Mucosa of gallbladder (tissue), 1 donor: ENCODE results near the gene KIF5C. TPM values are rescaled to one million over a fixed set of nuclear protein-coding genes. Genes with fewer than 3 reads are reported as not detected.

Experiments
- DNase-seq: peaks from one replicate; pipeline ENCODE4 v3.0.0-alpha.2; 2020; ENCODE audit warnings: low spot score
- total RNA-seq: library from RNA; stranded (reverse); gene quantifications from one replicate; pipeline ENCODE4 v1.2.1, GENCODE V29; 2021
- donor health status: DM: no; HTN: no; CAD: no.

Gene KIF5C
- total RNA-seq, 1 donor from 2014 or later: 3.5 TPM

DNA sequence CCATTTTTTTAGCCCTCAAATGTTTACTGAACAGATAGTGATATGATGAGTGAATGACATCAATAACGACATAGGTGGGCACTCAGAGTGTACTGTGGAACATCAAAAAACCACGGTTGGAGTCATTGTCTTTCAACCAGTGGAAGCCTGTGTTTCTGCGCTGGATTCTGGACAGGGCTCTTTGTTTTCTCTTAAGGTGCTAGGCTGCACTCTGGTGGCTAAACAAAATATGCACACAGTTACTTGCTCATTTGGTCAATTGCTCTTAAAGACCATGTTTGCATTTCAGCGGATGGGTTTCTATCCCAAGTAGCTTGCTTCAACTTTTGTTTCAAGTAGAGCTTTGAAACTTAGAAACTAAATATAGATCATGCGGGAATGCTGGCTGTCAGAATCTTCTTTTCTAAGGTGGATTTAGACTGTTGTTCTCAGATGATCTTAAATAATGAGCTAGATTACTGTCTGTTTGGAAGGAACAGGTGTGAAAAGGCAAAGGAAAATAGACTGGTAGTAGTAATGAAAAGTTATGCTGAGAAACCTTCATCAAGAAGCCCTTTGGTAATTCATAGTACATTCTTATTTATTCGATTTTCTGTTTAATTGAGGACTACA, 115.0 kb downstream of the KIF5C start:
- peak; percentile 72 for DNase-seq

DNA sequence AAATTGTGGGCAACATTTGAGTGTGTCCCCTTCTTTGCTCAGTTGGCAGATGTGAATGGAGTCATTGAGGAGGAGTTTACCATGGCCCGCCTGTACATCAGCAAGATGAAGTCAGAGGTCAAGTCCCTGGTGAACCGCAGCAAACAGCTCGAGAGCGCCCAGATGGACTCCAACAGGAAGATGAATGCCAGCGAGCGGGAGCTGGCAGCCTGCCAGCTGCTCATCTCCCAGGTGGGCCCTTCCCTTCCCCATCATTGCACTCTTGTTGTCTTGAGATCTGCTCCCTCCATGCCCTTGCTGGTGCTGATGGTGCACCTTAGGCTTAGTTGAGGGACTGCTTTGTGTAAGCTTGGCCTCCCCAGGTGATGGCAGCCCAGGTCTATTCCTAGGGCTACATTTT, 115.9 kb downstream of the KIF5C start:
- DNase-seq: no peak

DNA sequence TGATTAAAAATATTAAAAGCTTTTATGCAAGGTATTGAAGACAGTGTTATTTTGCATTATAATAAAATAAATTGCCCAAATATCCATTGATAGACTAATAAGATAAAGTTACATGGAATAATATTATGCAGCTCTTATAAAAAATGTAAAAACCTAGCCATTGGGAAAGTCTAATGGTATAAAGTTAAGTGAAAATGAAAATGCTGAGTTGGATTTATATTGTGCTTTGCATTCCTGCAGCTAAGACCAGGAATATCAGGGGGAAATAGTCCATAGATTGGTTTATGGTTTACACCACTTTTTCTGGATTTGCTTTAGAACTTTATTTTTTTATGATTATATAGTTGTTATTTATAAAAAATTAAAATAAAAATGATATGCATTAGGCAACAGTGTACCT, 117.4 kb downstream of the KIF5C start:
- no peak for DNase-seq

DNA sequence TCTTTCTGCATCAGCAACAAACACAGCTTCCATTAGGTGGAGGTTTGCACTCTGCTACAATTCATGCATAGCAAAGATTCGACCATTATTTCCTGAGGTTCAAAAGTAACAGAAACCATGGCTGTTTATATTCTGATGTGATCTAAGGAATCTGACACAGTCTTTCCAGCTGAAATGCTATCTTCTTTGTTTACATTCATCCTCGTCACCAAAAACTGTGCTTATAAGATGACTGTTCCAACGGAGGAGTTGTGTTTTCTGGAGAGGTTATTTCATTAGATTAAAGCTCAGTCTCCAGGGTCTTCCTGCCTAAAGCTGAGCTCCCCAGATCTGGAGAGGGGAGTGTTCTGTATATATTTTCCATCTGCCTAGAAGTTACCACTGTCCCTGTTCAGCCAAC, 118.3 kb downstream of the KIF5C start:
- no peak for DNase-seq

DNA sequence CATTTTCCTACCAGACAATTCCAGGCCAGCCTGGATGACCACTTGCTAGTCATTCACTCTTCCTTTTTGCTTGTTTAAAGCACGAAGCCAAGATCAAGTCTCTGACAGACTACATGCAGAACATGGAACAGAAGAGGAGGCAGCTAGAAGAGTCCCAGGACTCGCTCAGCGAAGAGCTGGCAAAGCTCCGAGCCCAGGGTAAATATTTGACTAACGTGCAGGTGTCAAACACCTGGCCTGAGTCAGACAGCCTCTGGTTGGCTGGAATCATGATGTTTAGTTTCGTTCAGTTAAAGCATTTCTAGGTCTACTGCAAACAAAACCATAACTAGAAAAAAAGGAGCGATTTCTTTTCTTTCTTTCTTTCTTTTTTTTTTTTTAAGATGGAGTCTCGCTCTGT, 119.3 kb downstream of the KIF5C start:
- peak; percentile 25 for DNase-seq

GRCh38 chr2:148996805-148997204, 121.8 kb downstream of the KIF5C start:
- no peak for DNase-seq

DNA sequence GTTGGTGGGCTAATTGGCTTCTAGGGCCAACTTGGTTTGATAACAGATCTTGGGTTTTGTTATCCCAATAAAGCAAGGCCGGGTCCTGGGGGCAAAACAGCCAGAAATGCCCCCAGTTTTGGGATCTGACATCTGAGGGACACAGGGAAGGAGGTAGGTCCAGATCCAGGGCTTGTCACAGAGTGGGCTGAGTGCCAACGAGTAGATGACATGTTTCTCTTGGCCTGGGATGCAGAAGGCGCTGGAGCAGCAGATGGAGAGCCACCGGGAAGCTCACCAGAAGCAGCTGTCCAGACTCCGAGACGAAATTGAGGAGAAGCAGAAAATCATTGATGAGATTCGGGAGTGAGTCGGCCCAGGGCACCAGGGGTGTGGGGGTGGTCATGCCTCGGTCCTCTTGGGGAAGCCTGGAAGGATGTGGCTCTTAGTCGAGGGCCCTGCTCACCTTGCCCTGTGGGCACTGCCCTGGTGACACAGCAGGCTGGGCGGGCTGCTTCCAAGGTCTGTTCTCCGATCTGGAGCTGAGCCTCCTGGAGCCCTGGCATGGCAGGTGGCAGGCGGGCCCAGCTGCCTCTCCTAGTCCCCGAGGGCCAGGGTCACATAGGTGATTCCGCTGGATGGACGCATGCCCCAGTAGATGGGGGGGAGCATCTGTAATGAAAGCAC, 123.3 kb downstream of the KIF5C start:
- DNase-seq: no peak

GRCh38 chr2:148998831-148999200, 123.8 kb downstream of the KIF5C start:
- DNase-seq: no peak

GRCh38 chr2:148999451-148999921, 124.5 kb downstream of the KIF5C start:
- no peak for DNase-seq

GRCh38 chr2:149000158-149000938, 125.3 kb downstream of the KIF5C start:
- no peak for DNase-seq

DNA sequence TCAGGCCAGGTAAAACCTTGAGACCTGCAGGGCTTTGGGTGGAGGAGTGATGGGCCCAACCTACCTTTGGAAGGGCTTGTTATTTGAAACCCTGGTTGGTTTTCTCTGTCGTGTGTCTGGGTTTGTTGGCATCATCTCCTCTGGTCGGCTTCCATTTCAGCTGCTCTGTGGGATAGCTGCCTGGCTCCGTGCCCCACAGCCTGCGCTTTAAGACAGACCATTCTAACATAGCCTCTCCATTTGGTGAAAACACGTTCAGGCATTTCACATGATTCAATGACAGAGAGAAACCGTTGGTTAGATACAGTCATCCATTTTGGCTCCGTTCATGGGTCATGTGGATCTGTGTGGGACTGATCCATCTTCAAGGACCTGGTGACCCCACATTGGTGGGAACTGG, 126.5 kb downstream of the KIF5C start:
- no peak for DNase-seq

- no peak for DNase-seq
Observed at GRCh38 chr2:149002378-149002890, 127.4 kb downstream of the KIF5C start.

DNA sequence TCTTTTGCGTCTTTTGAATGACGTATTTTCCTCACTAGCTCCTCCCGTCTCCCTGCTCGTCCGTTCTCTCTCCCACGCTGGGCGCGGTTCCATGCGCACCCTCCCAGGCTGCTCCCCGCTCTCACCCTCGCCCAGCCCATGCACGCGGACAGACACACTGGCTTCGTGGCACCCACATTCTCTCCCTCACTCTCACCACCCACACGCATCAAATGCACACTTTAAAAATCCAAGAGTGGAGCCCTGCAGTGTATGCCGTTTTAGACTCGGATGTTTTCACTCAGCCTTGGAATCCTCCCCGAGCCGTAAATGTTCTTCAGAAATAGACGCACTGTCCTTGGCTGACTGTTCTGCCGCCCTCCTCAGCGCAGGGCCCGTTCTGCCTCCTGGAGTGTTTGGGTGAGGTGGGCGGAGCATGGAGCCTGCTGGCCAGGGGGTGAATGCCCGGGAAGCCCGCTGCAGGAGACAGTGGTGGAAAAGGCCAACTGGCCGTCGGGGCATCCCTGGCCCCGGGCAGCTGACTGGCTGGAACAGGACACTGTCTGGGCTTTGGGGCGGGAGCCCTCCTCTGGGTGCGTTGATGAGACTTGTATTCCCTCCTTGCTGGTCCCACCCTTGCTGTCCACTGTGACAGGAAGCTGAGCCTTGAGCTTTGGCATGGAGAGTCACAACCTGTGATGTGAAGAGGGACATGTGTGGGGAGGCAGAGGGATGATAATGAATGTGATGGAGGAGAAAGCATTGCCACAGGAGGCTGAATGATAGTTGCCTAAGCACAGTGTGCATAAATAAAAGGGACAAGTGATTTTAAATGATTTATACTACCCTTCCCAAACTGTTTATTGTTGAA, 128.1 kb downstream of the KIF5C start:
- no peak for DNase-seq

DNA sequence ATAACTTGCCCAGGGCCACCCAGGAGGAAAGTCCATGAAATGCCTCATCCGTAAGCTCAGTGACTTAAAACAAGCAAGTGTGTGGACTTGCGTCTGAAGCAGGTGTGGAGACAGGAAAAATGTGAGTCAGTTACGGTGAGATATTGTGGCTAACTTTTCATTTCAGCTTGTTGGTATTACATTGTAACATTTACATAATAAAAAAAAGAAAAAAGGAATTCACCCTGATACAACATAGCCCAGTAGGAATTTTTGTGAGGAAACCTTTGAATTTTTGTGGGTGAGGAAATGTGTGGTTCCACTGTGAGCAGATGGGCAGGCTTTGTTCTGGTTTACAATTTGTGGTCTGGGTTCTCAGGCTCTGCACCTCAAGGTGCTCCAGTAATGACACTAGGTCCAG, 129.8 kb downstream of the KIF5C start:
- DNase-seq: no peak

DNA sequence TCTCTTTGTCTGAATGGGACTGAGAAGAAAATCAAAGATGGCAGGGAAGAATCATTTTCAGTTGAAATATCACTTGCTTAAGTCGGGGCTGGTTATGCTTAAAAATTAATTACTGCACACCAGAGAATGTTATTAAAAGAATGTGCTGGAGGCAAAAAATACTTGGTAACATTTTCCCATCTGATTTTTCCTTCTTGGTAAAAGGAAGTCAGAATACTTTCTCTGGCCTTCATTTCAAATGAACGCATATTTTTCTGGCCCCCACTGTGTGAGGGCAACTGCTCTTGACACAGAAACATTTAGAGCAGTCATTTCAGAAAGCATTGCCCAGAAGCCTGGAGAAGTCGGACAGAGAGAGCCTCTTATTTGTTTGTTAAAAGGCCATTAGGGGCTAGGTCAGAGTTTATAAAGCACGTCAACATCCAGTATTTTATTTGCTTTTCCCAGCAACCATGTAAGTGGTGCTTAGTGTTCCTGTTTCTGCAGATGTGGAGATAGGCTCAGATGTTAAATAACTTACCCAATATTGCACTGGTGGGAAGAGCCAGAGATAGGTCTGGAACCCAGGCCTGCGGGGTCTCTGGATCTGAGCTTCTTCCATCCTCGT, 130.5 kb downstream of the KIF5C start:
- no peak for DNase-seq

DNA sequence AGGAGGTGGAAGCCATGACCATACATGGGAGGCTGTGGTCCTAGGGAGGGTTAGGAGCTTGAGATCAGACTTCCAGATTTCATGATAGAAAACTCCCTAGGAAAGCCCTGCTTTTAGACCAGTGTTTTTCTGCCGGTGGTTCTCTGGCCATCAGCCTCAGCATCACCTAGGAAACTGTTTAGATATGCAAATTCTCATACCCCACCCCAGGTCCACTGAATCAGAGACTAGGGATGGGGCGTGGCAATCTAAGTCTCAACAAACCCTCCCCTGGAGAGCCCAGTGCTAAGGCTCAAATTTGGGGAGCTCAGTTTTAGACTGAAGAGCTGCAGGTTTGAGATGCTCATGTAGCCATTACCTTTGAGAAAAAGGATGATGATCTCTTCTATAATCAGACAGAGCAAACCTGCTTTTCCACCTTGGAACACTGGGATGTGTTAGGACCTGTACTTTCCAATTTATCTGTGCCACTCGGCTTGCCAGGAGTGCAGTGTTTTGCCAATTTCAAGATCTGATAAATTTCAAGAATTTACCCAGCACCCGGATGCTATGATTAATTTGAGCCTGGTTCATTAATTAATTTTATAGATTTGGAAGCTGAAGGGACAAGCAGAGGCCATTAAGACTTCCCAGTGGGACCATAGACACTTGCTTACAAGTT, 132.0 kb downstream of the KIF5C start:
- DNase-seq: no peak

GRCh38 chr2:149008381-149008780, 133.4 kb downstream of the KIF5C start:
- no peak for DNase-seq

- no peak for DNase-seq
Observed at GRCh38 chr2:149009576-149010461, 134.8 kb downstream of the KIF5C start.

GRCh38 chr2:149012545-149012944, 137.5 kb downstream of the KIF5C start:
- no peak for DNase-seq

DNA sequence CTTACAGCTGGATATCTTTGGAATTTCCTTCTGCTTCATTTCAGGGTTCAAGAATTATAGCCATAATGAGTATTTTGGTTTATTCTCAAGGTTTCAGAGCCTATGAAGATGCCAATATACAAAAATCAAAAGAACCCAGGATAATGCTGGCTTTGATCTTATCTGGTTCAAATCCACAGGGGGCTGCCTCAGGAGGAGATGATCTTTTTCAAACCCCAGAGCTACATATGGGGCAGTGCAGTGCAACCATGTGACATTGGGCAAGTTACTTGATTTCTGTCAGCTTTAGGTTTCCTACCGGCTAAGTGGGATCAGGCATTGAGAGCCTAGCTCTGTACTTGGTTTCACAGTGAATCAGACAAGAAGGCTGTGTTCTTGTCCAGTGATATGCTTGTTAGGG, 140.5 kb downstream of the KIF5C start:
- no peak for DNase-seq
